ENCODE measurements around the gene NCOA7.
"Not testable (repeated sequence)": the region's sequence is repeated elsewhere in the genome, so short reads cannot be mapped to it uniquely, and the experiment has no call there.

Gene NCOA7

DNA sequence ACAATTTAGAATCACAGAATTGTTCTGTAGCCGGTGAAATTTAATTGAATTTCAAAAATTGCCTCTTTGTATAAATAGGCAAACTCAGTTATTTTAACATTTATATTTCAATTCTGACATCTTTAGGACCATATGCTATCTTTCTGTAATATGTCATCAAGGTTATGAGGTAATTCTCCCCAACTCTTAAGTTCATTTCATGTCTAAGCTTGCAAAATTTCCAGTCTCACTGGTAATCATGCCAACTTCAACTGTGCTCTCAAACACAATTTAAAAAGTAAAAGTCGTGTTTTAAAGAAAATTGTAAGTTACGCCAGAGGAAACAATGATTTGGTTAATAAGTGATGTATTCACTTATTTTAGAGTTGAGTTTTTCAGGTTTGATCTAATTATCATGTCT is 1.4 kb downstream of the NCOA7 start:
- DNase-seq, result no peak

DNA sequence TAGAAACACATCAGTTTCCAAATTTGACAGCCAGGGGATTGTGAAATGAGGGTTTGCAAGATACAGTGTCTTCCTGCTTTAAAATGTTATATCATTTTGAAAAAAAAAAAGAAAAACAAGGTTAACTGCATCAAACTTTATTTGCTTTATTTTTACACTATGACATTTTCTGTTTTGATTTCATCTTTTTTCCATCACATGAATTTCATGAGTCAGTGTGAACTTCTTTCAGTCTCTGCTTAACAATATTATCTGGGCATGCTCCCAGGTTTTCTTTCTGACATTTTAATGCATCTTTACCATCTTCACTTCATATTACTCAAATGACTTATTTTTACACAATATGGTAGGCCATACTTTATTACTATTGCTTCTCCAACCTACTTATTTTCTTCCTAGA is 1.9 kb downstream of the NCOA7 start:
- no peak for DNase-seq

DNA sequence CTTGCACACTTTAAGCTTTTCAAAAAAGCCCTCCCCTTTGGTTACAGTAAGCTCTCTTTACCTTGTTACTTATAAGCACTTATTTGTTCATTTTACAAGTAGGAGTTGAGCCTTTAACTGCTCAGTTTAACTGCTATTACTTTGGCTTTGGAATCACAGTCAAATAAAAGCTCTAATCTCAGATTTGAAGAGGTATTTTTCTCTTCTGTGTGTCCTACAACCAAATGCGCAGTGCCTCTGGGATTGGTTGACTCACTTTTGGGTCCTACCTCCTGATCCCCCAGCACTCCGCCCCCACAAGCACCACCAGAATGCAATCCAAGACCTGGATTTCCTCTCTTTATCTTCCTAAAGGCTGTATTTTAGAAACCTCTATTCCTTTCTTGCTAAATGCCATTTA is 2.5 kb downstream of the NCOA7 start:
- no peak for DNase-seq

DNA sequence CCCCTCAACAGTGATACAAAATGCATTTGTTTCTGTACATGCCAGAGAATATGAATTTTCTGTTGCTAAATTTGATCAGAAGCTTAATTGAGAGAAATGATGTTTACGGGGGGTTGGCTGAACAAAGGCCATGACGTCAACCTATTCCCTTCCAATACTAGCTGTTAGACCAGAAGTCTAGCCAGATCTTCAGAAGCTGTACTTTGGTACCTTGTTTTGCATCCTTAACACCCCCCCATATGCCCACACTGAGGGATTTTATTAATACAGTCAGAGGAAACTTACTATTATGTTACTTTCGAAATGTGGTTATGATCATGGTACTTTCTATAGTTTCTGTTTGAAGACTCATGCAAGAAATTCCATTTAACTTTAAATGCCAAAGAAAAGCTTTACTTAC is 3.1 kb downstream of the NCOA7 start:
- no peak for DNase-seq

DNA sequence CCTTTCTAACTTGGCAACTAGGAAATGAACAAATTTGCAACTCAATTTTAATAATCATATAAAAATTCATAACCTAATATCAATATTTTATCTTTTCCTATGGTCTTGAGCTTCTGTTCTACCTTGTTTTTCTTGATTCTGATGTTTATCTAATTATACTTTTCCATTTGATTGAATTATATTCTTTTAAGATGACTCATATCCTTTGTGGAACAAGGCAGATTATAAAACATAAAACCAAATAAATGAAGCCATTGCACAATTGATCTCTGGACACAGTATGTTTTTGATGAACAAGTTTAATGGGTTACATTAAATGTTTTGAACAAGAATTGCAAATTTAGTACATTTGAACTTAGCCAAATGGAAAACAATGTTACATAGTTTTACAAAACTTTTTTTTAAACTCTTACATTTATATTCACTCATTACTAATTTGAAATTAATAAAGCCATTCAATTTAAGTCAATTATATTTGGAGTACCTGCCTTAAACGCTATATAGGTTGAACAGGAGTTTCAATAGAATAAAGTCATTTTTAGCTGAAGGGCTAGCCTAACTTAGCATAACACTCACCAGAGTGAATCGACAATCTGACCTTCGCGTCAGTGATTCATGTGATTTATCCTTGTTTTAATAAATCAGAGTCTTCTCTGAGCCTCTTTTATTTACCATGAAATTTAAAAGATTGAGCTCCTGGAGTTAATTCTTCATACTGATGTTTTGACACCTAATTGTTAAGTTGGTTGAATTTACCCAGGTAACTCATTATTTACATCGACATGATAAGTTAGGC is 3.8 kb downstream of the NCOA7 start:
- no peak for DNase-seq

DNA sequence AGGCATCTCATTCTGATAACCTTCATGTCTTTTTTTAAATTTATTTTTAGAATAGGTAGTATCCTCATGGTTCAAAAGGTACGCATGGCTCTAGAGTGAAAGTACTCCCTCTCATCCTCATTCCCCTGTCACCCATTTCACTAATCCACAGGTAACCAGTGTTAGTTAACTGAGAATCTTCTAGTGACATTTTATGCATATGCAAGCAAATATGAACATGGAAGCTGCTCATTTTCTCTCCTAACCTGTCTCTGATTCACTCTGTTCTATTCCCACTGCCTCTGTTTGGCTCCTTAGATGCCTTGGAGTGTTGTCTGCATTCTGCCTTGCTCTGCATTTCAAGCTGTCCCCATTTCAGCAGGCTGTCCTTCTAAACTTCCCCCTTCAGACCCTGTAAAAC is 4.5 kb downstream of the NCOA7 start:
- DNase-seq, result no peak

DNA sequence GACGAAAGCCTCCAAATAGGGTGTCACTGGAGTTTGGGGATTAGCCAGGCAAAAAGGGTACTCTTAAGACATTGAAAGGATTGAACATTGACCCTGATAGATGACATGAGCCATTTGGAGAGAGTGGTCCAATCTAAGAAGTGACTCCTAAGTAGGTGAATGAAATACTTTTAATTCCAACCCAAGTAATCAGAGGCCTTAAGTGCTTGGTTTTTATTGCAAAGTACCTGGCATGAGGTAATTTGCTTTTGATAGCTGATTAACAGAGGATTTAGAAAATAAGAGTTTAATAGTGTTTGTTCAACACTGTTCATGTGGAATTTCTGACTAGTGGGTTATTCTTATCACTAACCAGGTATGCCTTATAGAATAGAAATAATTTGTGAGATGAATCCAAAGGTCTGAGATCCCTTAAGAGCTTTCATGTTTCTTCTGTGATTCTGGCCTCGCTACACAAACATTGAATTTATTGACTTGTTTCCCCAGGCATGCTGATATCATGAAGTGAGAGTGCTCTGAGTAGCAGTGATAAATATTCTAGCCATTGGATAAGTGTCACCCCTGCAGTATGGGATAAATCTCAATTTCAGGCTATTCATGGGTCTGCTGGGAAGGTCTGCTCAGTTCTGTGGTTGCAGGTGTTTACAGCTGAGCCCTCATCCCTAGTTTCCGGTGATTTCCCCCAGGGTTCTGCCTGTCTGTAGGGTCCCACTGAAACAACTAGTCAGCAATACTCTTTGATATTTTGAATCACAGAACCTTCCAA is 6.5 kb downstream of the NCOA7 start:
- DNase-seq, result no peak

DNA sequence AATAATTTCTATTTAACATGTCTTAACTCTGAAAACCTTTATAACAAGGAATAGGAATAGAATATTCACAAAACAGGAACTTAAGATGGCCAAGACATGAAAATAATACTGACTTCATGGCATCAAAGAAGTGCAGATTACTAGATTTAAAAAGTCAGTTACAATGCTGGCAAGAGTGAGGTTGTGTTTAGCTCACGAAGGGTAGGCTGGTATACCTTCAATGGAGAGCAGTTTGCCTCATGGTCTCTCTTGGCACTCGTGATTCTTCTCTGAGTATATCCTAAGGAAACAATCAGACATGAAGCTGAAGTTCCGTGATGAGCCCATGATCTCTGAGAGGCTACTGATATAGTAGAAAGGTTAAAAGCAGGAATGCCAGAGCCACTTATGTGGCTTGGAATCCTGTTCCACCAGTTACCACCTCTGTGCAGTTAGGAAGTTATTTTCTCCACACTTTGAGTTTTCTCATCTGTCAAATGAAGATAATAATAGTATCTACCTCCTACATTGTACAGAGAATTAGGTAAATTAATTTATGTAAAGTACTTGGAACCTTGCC is 7.2 kb downstream of the NCOA7 start:
- no peak for DNase-seq

DNA sequence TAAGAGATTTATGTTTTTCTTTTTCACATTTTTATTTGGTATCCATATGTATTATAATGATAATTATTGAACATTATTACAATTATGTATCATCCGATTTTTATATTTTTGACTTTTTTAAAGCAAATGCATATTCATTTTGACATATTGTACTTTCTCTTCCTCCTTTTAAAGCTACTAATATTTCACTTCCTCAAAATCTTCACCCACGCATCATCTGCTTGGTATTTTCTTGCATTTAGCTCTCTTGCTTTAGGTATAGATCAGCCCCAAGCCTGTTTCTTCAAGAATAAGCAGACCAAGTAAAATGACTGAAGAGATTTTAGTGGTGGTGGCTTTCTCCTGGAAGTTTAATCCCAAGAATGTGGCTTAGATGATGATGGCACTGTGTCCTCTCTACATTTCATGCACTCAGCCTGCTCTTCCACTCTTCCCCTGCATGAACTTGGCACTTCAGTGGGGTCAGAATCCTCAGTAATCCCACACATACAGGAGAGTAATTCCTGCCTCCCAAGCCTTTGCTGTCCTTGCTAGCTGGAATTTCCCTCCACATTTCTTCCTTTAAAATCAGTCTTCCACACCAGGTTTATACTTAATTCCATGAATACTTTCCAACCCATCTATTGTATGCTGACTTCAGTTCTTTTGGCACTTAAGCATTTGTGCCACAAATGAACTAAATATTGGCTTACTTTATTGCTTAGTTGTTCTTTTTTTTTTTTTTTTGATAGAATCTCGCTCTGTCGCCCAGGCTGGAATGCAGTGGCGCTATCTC is 8.2 kb downstream of the NCOA7 start:
- DNase-seq, result no peak

DNA sequence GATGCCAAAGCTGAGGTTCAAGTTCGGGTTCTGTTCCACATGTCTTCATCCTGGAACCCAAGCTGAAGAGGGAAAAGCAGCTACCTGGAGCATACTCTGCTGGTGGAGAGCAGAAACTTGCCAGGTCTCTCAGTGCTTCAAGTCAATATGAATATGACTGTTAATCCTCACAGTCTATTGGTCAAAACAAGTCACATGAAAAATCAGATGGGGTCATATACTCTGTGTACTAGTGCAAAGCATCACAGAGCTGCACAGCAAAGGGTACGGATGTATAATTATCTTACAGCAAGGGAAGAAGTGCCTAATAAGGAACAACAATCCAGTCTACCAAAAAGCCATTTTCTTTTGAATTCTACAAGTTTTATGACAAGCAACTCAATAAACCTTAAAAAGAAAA is 11.6 kb downstream of the NCOA7 start:
- no peak for DNase-seq

DNA sequence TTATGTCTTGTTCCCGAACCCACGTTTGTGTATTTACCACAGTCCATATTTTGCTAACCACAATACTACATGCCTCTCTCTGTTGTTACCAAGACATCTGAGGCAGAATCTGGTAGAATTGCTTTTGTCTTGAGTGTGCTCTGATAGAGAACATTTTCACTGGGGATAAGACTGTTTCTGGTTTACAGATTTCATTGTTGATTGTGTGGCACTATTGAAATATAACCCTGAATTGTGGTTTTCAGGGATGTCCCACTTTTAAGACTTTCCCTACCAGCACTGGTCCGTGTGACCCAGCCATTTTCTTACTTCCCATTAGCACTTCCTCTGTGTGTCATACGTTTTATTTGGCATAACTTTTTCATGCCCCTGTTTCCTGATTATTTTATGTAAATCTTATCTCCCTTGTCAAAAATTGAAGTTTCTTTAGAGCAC is 12.2 kb downstream of the NCOA7 start:
- DNase-seq, result no peak

DNA sequence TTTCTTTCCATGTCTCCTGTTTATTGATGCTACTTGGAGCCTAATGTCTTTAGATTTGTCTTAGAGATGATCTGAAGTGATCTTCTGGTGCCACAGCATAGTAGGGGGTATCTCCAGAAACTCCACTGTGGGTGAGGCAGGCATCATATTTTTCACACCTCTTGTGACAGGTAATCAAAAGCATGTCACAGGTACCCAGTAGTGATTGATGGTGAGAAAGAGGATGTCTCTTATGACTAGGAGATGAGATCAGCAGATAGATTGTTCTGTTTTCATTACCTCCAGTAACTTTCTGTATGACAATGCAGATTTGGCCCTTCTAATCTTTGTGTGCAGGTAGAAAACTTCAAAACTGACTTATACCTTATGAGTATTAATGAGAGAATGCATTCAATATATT is 13.5 kb downstream of the NCOA7 start:
- no peak for DNase-seq

DNA sequence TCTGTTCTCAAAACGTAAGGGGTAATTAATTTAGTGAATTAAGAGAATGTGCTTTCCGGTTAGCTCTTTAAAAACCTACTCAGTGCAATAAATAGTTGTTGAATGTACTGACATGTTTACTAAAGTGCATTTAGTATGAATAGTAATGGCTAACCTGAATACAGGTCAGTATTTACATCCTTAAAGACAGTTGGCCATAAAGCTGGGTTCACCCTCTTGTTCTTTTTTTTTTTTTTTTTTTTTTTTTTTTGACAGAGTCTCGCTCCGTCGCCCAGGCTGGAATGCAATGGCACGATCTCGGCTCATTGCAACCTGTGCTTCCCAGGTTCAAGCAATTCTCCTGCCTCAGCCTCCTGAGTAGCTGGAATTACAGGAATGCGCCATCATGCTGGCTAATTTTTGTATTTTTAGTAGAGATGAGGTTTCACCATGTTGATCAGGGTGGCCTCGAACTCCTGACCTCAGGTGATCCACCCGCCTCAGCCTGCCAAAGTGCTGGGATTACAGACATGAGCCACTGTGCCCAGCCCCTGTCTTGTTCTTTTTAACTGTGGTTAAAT is 14.2 kb downstream of the NCOA7 start:
- not testable (repeated sequence) for DNase-seq

DNA sequence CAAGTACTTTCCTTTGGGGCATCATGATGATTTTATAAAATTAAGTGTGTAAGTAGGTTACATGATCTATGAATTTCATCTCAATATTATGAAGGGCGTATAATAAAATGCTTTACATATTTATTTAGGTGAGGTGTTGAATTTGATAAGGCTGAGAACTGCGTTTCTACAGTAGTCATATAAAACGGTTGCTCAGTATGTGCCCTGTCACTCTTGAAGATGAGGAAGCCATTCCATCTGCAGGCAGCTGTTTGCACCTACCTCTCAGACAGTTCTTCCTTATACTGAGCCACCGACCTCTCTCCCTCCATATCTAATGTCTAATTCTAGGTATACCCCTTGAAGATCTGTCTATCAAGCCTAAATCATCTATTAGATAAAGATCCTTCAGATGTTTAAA is 16.1 kb downstream of the NCOA7 start:
- no peak for DNase-seq

DNA sequence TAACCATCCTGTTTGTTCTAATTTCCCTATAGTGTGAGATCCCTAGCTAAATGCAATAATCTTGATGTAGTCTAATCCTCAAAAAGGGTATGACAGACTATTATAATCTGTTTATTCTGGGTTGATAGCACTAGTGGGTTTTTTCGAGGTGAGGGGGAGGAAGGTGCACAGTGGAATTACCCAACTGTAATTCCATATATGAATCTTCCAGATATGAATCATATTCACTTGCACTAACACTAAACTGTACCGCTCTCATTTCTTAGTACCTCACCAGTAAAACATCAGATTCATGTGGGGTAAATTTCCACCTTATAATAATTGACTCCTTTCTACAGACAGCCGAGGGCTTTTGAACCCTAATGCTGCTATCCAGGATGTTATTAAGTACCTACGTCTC is 16.5 kb downstream of the NCOA7 start:
- no peak for DNase-seq

DNA sequence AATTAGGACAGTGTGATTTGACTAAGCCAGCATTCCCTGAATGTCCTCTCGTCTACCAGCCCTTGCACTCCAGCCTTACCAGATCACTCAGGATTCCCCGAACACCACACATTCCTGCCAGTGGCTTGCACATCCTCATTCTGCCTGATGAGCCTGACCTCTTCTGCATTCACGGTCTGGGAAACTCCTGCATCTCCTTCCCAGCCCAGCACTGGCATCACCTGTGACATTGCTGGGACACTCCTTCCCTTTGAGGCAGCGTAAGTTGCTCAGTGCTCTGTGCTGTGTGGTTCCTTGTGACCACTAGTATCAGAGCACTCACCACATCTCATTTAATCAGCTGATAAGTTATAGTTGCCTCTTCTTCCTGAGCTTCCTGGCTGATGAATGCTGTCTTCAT is 17.3 kb downstream of the NCOA7 start:
- no peak for DNase-seq

DNA sequence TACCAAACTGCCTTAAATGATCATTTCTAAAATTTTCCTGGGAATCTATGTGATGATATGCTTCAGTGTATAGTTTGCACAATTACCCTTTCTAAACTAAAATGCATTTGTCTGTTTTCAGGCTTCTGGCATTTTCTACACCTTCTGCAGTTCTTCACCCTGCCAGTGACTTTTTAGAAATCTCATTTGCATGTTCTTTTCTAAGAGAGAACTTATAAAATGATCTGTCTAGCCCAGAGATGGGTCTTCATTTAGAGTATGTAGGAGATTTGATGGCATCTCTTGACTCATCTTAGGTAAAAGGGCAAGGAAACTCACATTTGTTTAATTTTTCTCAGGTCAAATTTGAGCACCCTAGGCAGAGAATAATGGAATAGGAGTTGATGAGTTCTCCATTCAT is 17.8 kb downstream of the NCOA7 start:
- DNase-seq, result no peak

DNA sequence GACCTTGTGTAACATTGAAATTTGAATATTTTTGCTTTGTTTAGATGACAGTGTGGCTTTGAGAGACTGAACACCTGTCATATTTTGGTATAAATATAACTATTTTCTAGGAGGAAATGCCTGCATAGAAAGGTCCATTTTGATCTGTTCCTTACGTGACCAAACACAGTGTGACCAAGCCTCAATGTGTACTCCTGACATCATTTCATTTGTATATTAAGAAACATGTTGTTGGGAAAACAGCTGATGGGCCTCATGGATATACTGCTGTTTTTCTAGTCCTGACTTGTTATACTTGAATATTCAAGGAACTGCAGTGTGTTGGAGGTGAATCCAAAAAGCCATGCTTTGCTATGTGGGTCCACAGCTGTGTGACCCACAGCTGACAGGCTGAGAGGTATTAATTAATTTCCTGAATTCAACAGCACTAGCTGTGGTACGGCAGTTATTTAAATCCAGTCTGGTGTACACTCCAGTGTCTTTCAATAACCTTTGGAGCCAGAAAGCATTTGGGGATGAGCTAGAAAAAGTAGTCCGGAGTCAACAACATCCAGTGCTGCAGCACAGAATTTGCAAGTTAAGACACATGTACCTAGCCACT is 18.9 kb downstream of the NCOA7 start:
- DNase-seq, result no peak

DNA sequence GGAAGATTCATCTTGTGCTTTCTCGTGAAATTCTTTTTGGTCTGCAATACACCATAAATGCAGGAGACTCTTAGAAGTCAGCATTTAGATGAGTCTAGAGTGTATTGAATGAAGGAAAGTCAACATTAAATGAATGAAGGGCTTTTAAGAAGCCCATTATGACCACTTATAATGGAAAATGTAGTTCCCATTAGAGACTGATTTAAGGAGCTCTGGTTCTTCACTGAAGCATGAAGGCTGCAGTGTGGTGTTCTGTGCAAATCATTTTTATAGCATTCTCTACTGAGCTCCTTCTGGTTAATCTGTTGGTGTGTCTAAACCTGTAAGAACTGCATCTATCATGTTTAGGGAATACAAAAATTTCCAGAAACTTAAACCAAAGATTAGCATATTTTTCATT is 19.7 kb downstream of the NCOA7 start:
- DNase-seq, result peak; percentile 70

DNA sequence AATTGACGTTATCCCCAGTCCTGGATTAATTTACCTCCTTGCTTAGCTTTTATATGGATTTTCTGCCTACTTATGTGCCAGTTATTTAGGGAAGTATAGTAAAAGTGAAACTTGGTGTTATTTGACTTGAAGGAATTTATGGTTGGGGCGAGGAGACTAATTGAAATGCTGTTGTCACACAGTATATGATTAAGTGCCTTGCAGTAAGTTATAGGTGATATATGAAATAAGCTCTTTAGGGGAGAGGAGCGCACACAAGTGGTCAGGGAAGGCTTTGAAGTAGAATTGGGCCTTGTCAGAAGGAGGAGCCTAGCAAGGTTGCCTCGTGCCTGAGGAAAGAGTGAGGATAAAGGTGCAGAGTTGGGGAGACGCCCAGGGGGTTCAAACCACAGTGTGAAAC is 20.5 kb downstream of the NCOA7 start:
- no peak for DNase-seq

DNA sequence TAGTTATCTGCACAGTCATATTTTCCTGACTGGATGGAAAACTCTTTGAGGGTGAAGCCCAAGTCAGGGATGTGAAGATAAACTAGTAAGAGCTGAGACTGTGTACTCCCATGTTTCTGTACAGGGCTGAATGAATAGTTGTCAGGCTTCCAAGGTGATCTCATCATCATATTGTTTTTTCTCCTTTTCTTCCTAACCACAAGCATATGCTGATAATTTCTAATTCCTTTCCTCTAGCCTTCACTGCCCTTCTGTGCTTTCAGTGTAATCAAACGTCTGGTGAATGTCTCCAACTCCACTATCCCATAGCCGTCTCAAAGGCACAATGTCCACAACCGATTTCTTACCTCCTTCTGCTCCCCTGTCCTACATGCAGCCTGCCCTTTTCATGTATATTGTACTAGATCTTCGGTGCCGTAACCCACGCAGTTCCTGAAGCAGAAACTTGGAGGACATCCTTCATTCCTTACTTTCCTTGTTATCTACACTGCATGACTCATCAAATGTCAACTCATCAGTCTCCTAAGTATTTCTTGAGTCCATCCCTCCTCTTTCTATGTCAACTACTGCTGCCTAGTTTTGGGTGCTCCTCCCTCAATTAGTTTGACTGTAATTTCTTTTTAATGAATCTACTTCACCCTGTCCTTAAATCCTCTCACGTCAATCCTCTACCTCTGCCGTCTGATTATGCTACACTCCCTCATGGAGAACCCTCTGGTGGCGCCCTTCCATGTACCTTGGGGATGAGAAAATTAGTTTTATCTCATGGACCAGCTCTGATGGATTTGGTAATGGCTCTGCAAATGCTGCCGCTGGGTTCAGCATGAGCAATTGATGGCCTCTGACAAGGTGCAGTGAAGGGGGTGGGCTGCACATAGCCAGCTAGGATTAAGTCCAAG is 21.9 kb downstream of the NCOA7 start:
- no peak for DNase-seq

DNA sequence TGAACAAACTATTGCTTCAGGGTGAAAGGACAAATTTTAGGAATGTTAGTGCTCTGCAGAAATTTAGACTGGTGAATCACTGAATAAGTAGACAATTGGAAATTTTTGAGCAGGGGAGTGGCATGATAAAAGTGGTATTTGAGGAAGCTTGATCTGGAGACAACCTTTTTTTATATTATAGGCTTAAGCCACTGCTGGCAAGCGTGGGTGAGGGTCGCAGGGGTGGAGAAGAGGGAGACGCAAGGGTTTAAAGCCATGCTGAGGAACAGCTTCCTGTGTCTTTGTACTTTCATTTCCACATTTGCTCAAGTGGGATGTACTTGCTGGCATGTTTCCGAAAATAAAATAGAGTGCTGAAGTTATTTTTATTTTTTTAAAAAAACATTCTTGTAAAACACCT is 23.7 kb downstream of the NCOA7 start:
- DNase-seq, result no peak

All from NCI-H1105 (cell line).